ENCODE data around the gene SEC14L5. TPM values are rescaled to one million over a fixed set of nuclear protein-coding genes. Genes with fewer than 3 reads are reported as not detected.

The SEC14L5 gene
- total and polyA plus RNA-seq, 2 experiments from 2014 or later: 2.6 to 5.9 TPM

DNA sequence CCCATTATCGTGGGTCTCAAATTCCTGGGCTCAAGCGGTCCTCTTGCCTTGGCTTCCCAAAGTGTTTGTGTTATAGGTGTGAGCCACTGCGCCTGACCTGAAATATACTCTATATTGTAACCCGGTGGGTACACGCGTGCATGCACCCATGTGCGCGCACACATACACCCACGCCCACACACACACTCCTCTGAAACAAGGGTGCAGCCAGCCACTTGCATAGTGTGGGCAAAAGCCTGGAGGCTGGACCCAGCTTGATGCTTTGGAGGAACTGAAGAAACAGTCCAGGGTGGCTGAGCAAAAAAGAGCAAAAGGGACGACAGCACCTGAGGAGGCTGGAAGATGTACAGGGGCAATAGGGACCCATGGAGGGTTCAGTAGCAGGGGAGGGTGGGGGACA lies 45.7 kb downstream of the SEC14L5 start:
- DNase-seq (ENCODE audit: low spot score) (no peak), ATAC-seq (no peak)
- Histone ChIP-seq H3K27ac (ENCODE audit: low read depth) (no peak overlapping the region), H3K4me2 (no peak overlapping the region), H3F3A (replicated peaks; ENCODE audit: low read depth) (no peaks in the 10 kb centered on the region), H4K20me1 (replicated peaks; ENCODE audit: insufficient read depth) (0 out of 2 replicates have a peak, but pooled peaks cover 1% of the 10 kb centered on the region), H3K9me2 (ENCODE audit: insufficient read depth) (no peaks in the 10 kb centered on the region), H3K4me3 (no peak overlapping the region), H3K36me3 (ENCODE audit: insufficient read depth) (no peaks in the 10 kb centered on the region), H3K4me1 (ENCODE audit: insufficient read depth) (no peaks in the 10 kb centered on the region), H2AFZ (no peak overlapping the region), H3K79me2 (replicated peaks; ENCODE audit: insufficient read depth) (no peaks in the 10 kb centered on the region), H3K27me3 (ENCODE audit: insufficient read depth) (no peaks in the 10 kb centered on the region)
- TF ChIP-seq CREB1 (CRISPR knock-in tag; IDR thresholded peaks at IDR 0.05; ENCODE audit: low read depth): no peak
- TF ChIP-seq ZNF331 (CRISPR knock-in tag; IDR thresholded peaks at IDR 0.05; ENCODE audit: low read depth): no peak
- TF ChIP-seq JUNB (IDR thresholded peaks at IDR 0.05; ENCODE audit: unreplicated experiment): no peak
- no peak for TF ChIP-seq POLR2AphosphoS5 (IDR thresholded peaks at IDR 0.05; ENCODE audit: low read depth)
- TF ChIP-seq EZH2phosphoT487 (IDR thresholded peaks at IDR 0.05; ENCODE audit: unreplicated experiment): no peak
- TF ChIP-seq STAT1 (IDR thresholded peaks at IDR 0.05; ENCODE audit: unreplicated experiment): no peak
- TF ChIP-seq, protein P1, sequence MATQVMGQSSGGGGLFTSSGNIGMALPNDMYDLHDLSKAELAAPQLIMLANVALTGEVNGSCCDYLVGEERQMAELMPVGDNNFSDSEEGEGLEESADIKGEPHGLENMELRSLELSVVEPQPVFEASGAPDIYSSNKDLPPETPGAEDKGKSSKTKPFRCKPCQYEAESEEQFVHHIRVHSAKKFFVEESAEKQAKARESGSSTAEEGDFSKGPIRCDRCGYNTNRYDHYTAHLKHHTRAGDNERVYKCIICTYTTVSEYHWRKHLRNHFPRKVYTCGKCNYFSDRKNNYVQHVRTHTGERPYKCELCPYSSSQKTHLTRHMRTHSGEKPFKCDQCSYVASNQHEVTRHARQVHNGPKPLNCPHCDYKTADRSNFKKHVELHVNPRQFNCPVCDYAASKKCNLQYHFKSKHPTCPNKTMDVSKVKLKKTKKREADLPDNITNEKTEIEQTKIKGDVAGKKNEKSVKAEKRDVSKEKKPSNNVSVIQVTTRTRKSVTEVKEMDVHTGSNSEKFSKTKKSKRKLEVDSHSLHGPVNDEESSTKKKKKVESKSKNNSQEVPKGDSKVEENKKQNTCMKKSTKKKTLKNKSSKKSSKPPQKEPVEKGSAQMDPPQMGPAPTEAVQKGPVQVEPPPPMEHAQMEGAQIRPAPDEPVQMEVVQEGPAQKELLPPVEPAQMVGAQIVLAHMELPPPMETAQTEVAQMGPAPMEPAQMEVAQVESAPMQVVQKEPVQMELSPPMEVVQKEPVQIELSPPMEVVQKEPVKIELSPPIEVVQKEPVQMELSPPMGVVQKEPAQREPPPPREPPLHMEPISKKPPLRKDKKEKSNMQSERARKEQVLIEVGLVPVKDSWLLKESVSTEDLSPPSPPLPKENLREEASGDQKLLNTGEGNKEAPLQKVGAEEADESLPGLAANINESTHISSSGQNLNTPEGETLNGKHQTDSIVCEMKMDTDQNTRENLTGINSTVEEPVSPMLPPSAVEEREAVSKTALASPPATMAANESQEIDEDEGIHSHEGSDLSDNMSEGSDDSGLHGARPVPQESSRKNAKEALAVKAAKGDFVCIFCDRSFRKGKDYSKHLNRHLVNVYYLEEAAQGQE (IDR thresholded peaks at IDR 0.05; ENCODE audit: unreplicated experiment): no peak
- TF ChIP-seq, protein P2, sequence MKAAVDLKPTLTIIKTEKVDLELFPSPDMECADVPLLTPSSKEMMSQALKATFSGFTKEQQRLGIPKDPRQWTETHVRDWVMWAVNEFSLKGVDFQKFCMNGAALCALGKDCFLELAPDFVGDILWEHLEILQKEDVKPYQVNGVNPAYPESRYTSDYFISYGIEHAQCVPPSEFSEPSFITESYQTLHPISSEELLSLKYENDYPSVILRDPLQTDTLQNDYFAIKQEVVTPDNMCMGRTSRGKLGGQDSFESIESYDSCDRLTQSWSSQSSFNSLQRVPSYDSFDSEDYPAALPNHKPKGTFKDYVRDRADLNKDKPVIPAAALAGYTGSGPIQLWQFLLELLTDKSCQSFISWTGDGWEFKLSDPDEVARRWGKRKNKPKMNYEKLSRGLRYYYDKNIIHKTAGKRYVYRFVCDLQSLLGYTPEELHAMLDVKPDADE (IDR thresholded peaks at IDR 0.05): no peak
- TF ChIP-seq, protein P3, sequence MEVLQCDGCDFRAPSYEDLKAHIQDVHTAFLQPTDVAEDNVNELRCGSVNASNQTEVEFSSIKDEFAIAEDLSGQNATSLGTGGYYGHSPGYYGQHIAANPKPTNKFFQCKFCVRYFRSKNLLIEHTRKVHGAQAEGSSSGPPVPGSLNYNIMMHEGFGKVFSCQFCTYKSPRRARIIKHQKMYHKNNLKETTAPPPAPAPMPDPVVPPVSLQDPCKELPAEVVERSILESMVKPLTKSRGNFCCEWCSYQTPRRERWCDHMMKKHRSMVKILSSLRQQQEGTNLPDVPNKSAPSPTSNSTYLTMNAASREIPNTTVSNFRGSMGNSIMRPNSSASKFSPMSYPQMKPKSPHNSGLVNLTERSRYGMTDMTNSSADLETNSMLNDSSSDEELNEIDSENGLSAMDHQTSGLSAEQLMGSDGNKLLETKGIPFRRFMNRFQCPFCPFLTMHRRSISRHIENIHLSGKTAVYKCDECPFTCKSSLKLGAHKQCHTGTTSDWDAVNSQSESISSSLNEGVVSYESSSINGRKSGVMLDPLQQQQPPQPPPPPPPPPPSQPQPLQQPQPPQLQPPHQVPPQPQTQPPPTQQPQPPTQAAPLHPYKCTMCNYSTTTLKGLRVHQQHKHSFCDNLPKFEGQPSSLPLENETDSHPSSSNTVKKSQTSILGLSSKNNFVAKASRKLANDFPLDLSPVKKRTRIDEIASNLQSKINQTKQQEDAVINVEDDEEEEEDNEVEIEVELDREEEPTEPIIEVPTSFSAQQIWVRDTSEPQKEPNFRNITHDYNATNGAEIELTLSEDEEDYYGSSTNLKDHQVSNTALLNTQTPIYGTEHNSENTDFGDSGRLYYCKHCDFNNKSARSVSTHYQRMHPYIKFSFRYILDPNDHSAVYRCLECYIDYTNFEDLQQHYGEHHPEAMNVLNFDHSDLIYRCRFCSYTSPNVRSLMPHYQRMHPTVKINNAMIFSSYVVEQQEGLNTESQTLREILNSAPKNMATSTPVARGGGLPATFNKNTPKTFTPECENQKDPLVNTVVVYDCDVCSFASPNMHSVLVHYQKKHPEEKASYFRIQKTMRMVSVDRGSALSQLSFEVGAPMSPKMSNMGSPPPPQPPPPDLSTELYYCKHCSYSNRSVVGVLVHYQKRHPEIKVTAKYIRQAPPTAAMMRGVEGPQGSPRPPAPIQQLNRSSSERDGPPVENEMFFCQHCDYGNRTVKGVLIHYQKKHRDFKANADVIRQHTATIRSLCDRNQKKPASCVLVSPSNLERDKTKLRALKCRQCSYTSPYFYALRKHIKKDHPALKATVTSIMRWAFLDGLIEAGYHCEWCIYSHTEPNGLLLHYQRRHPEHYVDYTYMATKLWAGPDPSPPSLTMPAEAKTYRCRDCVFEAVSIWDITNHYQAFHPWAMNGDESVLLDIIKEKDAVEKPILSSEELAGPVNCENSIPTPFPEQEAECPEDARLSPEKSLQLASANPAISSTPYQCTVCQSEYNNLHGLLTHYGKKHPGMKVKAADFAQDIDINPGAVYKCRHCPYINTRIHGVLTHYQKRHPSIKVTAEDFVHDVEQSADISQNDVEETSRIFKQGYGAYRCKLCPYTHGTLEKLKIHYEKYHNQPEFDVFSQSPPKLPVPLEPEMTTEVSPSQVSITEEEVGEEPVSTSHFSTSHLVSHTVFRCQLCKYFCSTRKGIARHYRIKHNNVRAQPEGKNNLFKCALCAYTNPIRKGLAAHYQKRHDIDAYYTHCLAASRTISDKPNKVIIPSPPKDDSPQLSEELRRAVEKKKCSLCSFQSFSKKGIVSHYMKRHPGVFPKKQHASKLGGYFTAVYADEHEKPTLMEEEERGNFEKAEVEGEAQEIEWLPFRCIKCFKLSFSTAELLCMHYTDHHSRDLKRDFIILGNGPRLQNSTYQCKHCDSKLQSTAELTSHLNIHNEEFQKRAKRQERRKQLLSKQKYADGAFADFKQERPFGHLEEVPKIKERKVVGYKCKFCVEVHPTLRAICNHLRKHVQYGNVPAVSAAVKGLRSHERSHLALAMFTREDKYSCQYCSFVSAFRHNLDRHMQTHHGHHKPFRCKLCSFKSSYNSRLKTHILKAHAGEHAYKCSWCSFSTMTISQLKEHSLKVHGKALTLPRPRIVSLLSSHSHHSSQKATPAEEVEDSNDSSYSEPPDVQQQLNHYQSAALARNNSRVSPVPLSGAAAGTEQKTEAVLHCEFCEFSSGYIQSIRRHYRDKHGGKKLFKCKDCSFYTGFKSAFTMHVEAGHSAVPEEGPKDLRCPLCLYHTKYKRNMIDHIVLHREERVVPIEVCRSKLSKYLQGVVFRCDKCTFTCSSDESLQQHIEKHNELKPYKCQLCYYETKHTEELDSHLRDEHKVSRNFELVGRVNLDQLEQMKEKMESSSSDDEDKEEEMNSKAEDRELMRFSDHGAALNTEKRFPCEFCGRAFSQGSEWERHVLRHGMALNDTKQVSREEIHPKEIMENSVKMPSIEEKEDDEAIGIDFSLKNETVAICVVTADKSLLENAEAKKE (CRISPR knock-in tag; IDR thresholded peaks at IDR 0.05): no peak
- TF ChIP-seq ZNF114 (CRISPR knock-in tag; IDR thresholded peaks at IDR 0.05): no peak
- TF ChIP-seq EZH2 (IDR thresholded peaks at IDR 0.05; ENCODE audit: low read depth, unreplicated experiment): no peak
- TF ChIP-seq, protein P4, sequence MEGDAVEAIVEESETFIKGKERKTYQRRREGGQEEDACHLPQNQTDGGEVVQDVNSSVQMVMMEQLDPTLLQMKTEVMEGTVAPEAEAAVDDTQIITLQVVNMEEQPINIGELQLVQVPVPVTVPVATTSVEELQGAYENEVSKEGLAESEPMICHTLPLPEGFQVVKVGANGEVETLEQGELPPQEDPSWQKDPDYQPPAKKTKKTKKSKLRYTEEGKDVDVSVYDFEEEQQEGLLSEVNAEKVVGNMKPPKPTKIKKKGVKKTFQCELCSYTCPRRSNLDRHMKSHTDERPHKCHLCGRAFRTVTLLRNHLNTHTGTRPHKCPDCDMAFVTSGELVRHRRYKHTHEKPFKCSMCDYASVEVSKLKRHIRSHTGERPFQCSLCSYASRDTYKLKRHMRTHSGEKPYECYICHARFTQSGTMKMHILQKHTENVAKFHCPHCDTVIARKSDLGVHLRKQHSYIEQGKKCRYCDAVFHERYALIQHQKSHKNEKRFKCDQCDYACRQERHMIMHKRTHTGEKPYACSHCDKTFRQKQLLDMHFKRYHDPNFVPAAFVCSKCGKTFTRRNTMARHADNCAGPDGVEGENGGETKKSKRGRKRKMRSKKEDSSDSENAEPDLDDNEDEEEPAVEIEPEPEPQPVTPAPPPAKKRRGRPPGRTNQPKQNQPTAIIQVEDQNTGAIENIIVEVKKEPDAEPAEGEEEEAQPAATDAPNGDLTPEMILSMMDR (conservative IDR thresholded peaks at IDR 0.05; ENCODE audit: low read depth in 2 of 2): no peak
- no peak for TF ChIP-seq NANOG (IDR thresholded peaks at IDR 0.05; ENCODE audit: borderline replicate concordance)
- Mint-ChIP-seq H3K4me3 (no peak overlapping the region), H3K36me3 (ENCODE audit: low read depth) (peaks cover 2% of the 10 kb centered on the region; the same call in 1 of the 3 replicates), H3K9me3 (no peaks in the 10 kb centered on the region), H3K27me3 (ENCODE audit: insufficient read depth, low read depth, poor library complexity) (peaks cover 2% of the 10 kb centered on the region), H3K27ac (no peak overlapping the region), H3K4me1 (no peaks in the 10 kb centered on the region)
